Fibroblast of lung (primary cell): ENCODE data around the gene MOGAT3. TPM values are rescaled to one million over a fixed set of nuclear protein-coding genes. Genes with fewer than 3 reads are reported as not detected.

Source experiments
- DNase-seq, 2 donors: peaks; one replicate each; pipeline versions ENCODE4 v3.0.0 to v3.0.0-alpha.2; 2010; ENCODE audit warnings: low read depth in 2 of 2
- H2AFZ ChIP-seq: 2 replicates; pipeline ENCODE4 v1.5.1; 2012; ENCODE audit warnings: low read length, control low read depth, inconsistent platforms
- H3K27ac ChIP-seq: 2 replicates; pipeline ENCODE4 v1.5.1; 2011; ENCODE audit warnings: low read length, control low read depth; ENCODE audit not compliant: insufficient read depth
- H3K27me3 ChIP-seq: 2 replicates; pipeline ENCODE4 v1.5.1; 2011; ENCODE audit warnings: mild to moderate bottlenecking, low read length; ENCODE audit not compliant: control insufficient read depth, insufficient read depth
- H3K36me3 ChIP-seq: 2 replicates; pipeline ENCODE4 v1.5.1; 2011; ENCODE audit warnings: low read length; ENCODE audit not compliant: control insufficient read depth, insufficient read depth
- H3K4me1 ChIP-seq: 2 replicates; pipeline ENCODE4 v1.5.1; 2011; ENCODE audit warnings: low read length; ENCODE audit not compliant: control insufficient read depth, insufficient read depth; ENCODE audit errors: extremely low read depth
- H3K4me2 ChIP-seq: 2 replicates; pipeline ENCODE4 v1.5.1; 2011; ENCODE audit warnings: low read length, control low read depth; ENCODE audit not compliant: insufficient read depth; ENCODE audit errors: extremely low read depth
- H3K4me3 ChIP-seq, 4 experiments: fragments of 200-600 bp in 1 of 4; sonication (generic) in 1 of 4; replicated peaks in 1 of 4; 2 replicates each; pipeline ENCODE4 v1.5.1; 2011 to 2016; ENCODE audit warnings: low read length in 4 of 4, low read depth in 3 of 4, mild to moderate bottlenecking in 3 of 4, control low read depth in 2 of 4, inconsistent platforms in 1 of 4, mixed read lengths in 1 of 4; ENCODE audit not compliant: insufficient read depth in 1 of 4; ENCODE audit errors: control extremely low read depth in 1 of 4
- H3K79me2 ChIP-seq: 2 replicates; pipeline ENCODE4 v1.5.1; 2012; ENCODE audit warnings: mild to moderate bottlenecking, low read length, inconsistent platforms; ENCODE audit not compliant: control insufficient read depth, insufficient read depth
- H3K9ac ChIP-seq: 2 replicates; pipeline ENCODE4 v1.5.1; 2011; ENCODE audit warnings: mild to moderate bottlenecking, low read length, control low read depth; ENCODE audit not compliant: insufficient read depth
- H3K9me3 ChIP-seq: 2 replicates; pipeline ENCODE4 v1.5.1; 2012; ENCODE audit warnings: low read depth, low read length; ENCODE audit not compliant: control insufficient read depth, insufficient read depth
- H4K20me1 ChIP-seq: 2 replicates; pipeline ENCODE4 v1.5.1; 2011; ENCODE audit warnings: low read length; ENCODE audit not compliant: control insufficient read depth, insufficient read depth; ENCODE audit errors: extremely low read depth
- CTCF ChIP-seq, 2 donors: IDR thresholded peaks in 1 of 2; conservative IDR thresholded peaks in 1 of 2; 1 replicate in 1 of 2; 2 replicates in 1 of 2; pipeline ENCODE4 v1.5.1; 2011 to 2012; ENCODE audit warnings: low read length in 2 of 2, control low read depth in 1 of 2, inconsistent platforms in 1 of 2, low read depth in 1 of 2, mild to moderate bottlenecking in 1 of 2
- EZH2 ChIP-seq: IDR thresholded peaks from 2 replicates; pipeline ENCODE4 v1.5.1; 2012; ENCODE audit warnings: low read length, control low read depth, mild to moderate bottlenecking; ENCODE audit errors: missing control alignments
- polyA plus RNA-seq, 2 donors: library from polyadenylated mRNA; depleted of rRNA in 1 of 2; stranded (reverse) in 1 of 2; unstranded in 1 of 2; fragments of >200 nt; gene quantifications; 2 replicates each; pipeline ENCODE4 v1.2.1, GENCODE V29; 2011 to 2012; ENCODE audit warnings: missing spikeins in 1 of 2
- total RNA-seq: library from RNA; depleted of rRNA; stranded (reverse); fragments of >200 nt; gene quantifications from 2 replicates; pipeline ENCODE4 v1.2.1, GENCODE V29; 2014

Gene MOGAT3
- total and polyA plus RNA-seq, 2 donors (not counting 1 experiment from before 2014, with no cell fraction given): not detected

DNA sequence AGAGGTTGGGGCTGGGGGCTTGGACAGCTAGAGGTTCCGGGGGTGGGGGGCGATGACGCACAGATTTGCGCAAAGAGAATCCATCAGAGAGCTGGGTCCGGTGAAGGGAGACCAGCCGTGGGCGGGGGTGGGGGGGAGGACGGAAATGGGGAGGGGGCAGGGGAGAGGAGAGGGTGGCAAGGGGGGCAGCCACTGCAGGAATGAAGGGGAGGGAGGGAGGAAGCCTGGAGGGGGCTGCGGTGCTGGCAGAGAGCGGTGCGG is 34.3 kb downstream of the MOGAT3 start:
- peaks cover 20% of the 10 kb centered on the region for H3K4me1 ChIP-seq
- H3K9me3 ChIP-seq: no peaks in the 10 kb centered on the region
- no peak overlapping the region for H3K4me3 ChIP-seq
- H3K27ac ChIP-seq: no peak overlapping the region
- no peaks in the 10 kb centered on the region for H3K36me3 ChIP-seq
- H3K4me2 ChIP-seq: no peak overlapping the region
- no peaks in the 10 kb centered on the region for H3K79me2 ChIP-seq
- no peak for DNase-seq
- peaks cover 2% of the 10 kb centered on the region for H4K20me1 ChIP-seq
- no peak overlapping the region for H3K9ac ChIP-seq
- TF ChIP-seq EZH2 (no peak), CTCF (conservative IDR thresholded peaks at IDR 0.05 in 1 of 2, IDR thresholded peaks at IDR 0.05 in 1 of 2; ENCODE audit: low read depth in 1 of 2, low read length in 2 of 2) (no peak)
- peaks cover 45% of the 10 kb centered on the region for H3K27me3 ChIP-seq
- H2AFZ ChIP-seq: no peak overlapping the region

- Histone ChIP-seq H3K9me3 (no peaks in the 10 kb centered on the region), H3K27ac (no peak overlapping the region), H4K20me1 (peaks cover 2% of the 10 kb centered on the region), H3K4me2 (peak overlapping the region; percentile 71), H3K4me3 (peak overlapping the region; percentile 16 to 51 (median 30)), H2AFZ (no peak overlapping the region), H3K27me3 (peaks cover 40% of the 10 kb centered on the region), H3K79me2 (no peaks in the 10 kb centered on the region), H3K4me1 (peaks cover 20% of the 10 kb centered on the region), H3K9ac (peak overlapping the region; percentile 16), H3K36me3 (no peaks in the 10 kb centered on the region)
- TF ChIP-seq EZH2 (peak; percentile 78), CTCF (conservative IDR thresholded peaks at IDR 0.05 in 1 of 2, IDR thresholded peaks at IDR 0.05 in 1 of 2; ENCODE audit: low read depth in 1 of 2, low read length in 2 of 2) (no peak)
- no peak for DNase-seq
These were observed 34.7 kb downstream of the MOGAT3 start for GRCh38 chr7:101165958-101166647.

- peaks cover 32% of the 10 kb centered on the region for H3K27me3 ChIP-seq
These were observed 35.5 kb downstream of the MOGAT3 start, which contains the start of gene VGF for GRCh38 chr7:101165075-101165957. Gene VGF (minus strand): TSS chr7:101165569. CDS start chr7:101164843, 726 bp downstream.

More at GRCh38 chr7:101165075-101165957, 35.5 kb downstream of the MOGAT3 start, which contains the start of gene VGF:
- no peaks in the 10 kb centered on the region for H3K79me2 ChIP-seq
- H2AFZ ChIP-seq: no peak within 1 kb of the TSS
- H4K20me1 ChIP-seq: peaks cover 2% of the 10 kb centered on the region
- TF ChIP-seq CTCF (conservative IDR thresholded peaks at IDR 0.05 in 1 of 2, IDR thresholded peaks at IDR 0.05 in 1 of 2; ENCODE audit: low read depth in 1 of 2, low read length in 2 of 2) (no peak), EZH2 (no peak)
- peak; percentile 89 to 92 for DNase-seq
- H3K36me3 ChIP-seq: peaks cover 2% of the 10 kb centered on the region
- no peak within 1 kb of the TSS for H3K27ac ChIP-seq
- peak within 1 kb of the TSS; percentile 16 to 51 (median 30) for H3K4me3 ChIP-seq
- peak within 1 kb of the TSS; percentile 16 for H3K9ac ChIP-seq
- no peaks in the 10 kb centered on the region for H3K9me3 ChIP-seq
- H3K4me1 ChIP-seq: peaks cover 20% of the 10 kb centered on the region
- H3K4me2 ChIP-seq: peak within 1 kb of the TSS; percentile 85
